ENCODE results near the gene MAFG.

Gene MAFG

GRCh38 chr17:81942167-81942553 lies 14.6 kb upstream of the MAFG start:
- no peak for TF ChIP-seq CTCF (IDR thresholded peaks at IDR 0.05)
- Histone ChIP-seq H3K4me3 (ENCODE audit: low read depth in 1 of 2, low read length in 1 of 2) (no peak overlapping the region), H3K27ac (no peak overlapping the region), H3K36me3 (no peaks in the 10 kb centered on the region), H3K4me1 (ENCODE audit: control insufficient read depth in 1 of 2, insufficient read depth in 1 of 2, low read depth in 1 of 2, low read length in 1 of 2) (peaks cover 4 to 6% of the 10 kb centered on the region in 2 experiments), H3K9me3 (no peaks in the 10 kb centered on the region), H3K27me3 (peaks cover 75% of the 10 kb centered on the region)

GRCh38 chr17:81941484-81942166 lies 14.1 kb upstream of the MAFG start:
- Histone ChIP-seq H3K4me3 (ENCODE audit: low read depth in 1 of 2, low read length in 1 of 2) (no peak overlapping the region), H3K36me3 (no peaks in the 10 kb centered on the region)

GRCh38 chr17:81940538-81941483 lies 13.3 kb upstream of the MAFG start:
- Histone ChIP-seq H3K27me3 (peaks cover 89% of the 10 kb centered on the region), H3K4me3 (ENCODE audit: low read depth in 1 of 2, low read length in 1 of 2) (no peak overlapping the region), H3K36me3 (no peaks in the 10 kb centered on the region), H3K27ac (no peak overlapping the region), H3K9me3 (no peaks in the 10 kb centered on the region), H3K4me1 (ENCODE audit: control insufficient read depth in 1 of 2, insufficient read depth in 1 of 2, low read depth in 1 of 2, low read length in 1 of 2) (peaks cover 12 to 14% of the 10 kb centered on the region in 2 experiments)
- TF ChIP-seq CTCF (IDR thresholded peaks at IDR 0.05) = no peak

More at GRCh38 chr17:81941484-81942166, 14.1 kb upstream of the MAFG start:
- H3K4me1 ChIP-seq (ENCODE audit: control insufficient read depth in 1 of 2, insufficient read depth in 1 of 2, low read depth in 1 of 2, low read length in 1 of 2) = peaks cover 10 to 11% of the 10 kb centered on the region in 2 experiments
- H3K27me3 ChIP-seq = peaks cover 81% of the 10 kb centered on the region
- no peaks in the 10 kb centered on the region for H3K9me3 ChIP-seq
- no peak overlapping the region for H3K27ac ChIP-seq
- no peak for TF ChIP-seq CTCF (IDR thresholded peaks at IDR 0.05)

GRCh38 chr17:81939881-81940385 lies 12.4 kb upstream of the MAFG start:
- Histone ChIP-seq H3K36me3 (no peaks in the 10 kb centered on the region), H3K9me3 (no peaks in the 10 kb centered on the region), H3K27me3 (peaks cover 97% of the 10 kb centered on the region), H3K4me3 (ENCODE audit: low read depth in 1 of 2, low read length in 1 of 2) (no peak overlapping the region), H3K27ac (no peak overlapping the region), H3K4me1 (ENCODE audit: control insufficient read depth in 1 of 2, insufficient read depth in 1 of 2, low read depth in 1 of 2, low read length in 1 of 2) (peaks cover 12 to 14% of the 10 kb centered on the region in 2 experiments)
- TF ChIP-seq CTCF (IDR thresholded peaks at IDR 0.05) = no peak

- Histone ChIP-seq H3K4me3 (ENCODE audit: low read depth in 1 of 2, low read length in 1 of 2) (no peak overlapping the region), H3K27me3 (peaks cover 97% of the 10 kb centered on the region), H3K36me3 (no peaks in the 10 kb centered on the region), H3K27ac (no peak overlapping the region), H3K4me1 (ENCODE audit: control insufficient read depth in 1 of 2, insufficient read depth in 1 of 2, low read depth in 1 of 2, low read length in 1 of 2) (peaks cover 17 to 18% of the 10 kb centered on the region in 2 experiments), H3K9me3 (no peaks in the 10 kb centered on the region)
- TF ChIP-seq CTCF (IDR thresholded peaks at IDR 0.05) = no peak
Measured at GRCh38 chr17:81939218-81939617, 11.7 kb upstream of the MAFG start.

Measured in neutrophil (primary cell).